ENCODE measurements around the gene SUSD3. TPM values are rescaled to one million over a fixed set of nuclear protein-coding genes. Genes with fewer than 3 reads are reported as not detected.

SUSD3 gene
- total RNA-seq, 4 donors from 2014 or later, result 0.83 to 3.3 (median 1.4) TPM

DNA sequence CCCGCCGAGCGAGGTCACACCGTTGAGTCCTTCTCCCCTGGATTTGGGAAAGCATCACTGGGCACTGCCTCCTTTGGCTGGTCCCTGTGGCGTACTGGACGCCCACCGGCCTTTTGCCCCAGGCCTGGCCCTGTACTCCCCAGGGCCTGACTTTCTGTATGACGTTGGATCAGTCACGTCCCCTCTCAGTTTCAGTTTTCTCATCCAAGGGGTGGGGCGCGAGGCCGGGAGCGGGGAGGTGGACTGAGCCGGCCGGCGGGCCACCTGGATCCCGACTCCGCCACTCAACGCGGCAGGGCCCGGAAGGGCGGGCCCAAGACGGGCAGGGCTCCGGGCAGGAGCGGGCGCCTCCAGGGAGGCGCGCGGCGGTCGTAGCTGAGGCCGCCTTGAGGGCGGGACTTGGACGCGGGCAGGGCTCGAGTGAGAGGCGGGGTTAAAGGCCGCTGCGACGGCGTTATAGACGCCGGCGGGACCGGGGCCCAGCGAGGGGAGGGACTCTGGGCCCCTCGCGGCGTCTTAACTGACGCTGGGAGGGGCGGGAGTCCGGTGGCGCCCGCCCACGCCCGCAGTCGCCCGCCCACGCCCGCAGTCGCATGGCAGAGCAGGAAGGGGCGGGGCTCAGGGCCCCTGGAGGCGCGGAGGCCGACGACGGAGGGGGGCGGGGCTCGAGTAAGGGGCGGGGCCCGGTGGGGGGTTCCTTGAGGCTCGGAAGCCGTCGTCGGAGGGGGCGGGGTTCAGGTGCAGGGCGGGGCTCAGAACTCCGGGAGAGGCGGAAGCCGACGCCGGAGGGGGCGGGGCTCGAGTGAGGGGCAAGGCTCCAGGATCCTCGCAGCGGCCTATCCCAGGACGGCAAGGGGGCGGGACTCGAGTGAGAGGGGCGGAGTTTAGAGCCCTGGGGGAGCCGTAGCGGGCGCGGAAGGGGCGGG lies 37.0 kb downstream of the SUSD3 start:
- Histone ChIP-seq H3K9me3 (peaks cover 0 to 14% (median 5%) of the 10 kb centered on the region in 4 donors), H3K4me3 (peak overlapping the region; percentile 70 to 99 (median 78)), H3K27ac (replicated peaks in 1 of 4) (peak overlapping the region; percentile 91 to 99 (median 94)), H3K27me3 (no peaks in the 10 kb centered on the region), H3K4me1 (peaks cover 52 to 64% (median 61%) of the 10 kb centered on the region in 4 donors), H3K36me3 (no peaks in the 10 kb centered on the region)
- peak; percentile 66 to 89 for TF ChIP-seq POLR2AphosphoS5 (IDR thresholded peaks at IDR 0.05)
- no peak for TF ChIP-seq CTCF (IDR thresholded peaks at IDR 0.05)
- TF ChIP-seq POLR2A (IDR thresholded peaks at IDR 0.05; ENCODE audit: low read depth), result peak; percentile 85
- WGBS, result 19% methylated on average over 23 of the region's 95 CpGs
- intact Hi-C loops (cut with DNase I), result loop anchor here (5.0 kb wide), 1 partner anchor 37 kb away; the partner anchor contains the start of gene NINJ1
- DNase-seq (ENCODE audit: extremely low spot score), result peak; percentile 100

DNA sequence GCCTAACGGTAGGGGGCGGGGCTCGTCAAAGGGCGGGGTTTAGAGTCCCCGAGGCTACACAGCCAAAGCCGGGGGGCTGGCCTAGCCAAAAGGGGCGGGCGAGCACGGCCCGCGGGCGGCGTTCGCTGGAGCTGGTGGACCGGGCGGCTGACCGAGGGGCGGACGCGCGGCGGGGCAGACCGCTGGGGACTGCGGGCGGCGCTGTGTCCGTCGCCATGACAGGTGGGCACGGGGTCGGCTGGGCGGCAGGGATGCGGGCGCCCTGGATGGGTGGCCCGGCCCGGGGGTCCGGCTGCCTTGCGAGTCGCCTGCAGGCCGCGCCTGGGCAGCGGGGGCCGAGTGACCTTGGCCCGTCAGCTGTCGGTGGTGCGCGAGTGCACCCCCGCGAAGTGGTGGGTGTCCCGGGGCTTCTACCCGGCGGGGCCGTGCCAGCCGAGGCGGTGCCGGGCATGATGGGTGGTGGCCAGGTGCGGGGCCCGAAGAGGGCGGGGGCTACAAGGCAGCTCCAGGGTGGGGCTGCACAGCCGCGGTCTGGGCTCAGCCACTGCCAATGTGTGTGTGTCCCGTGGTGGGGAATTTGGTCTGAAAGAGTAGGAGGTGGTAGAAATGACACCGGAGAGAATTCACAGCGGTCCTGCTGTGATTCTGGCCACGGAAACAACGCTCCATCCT lies 37.8 kb downstream of the SUSD3 start, which contains the start of gene CARD19:
Gene CARD19 (plus strand): TSS at position 87 of the 672 bp plus-strand sequence. CDS start 129 bp downstream, at position 216.
- peaks cover 52 to 64% (median 61%) of the 10 kb centered on the region in 4 donors for H3K4me1 ChIP-seq
- peak within 1 kb of the TSS; percentile 91 to 99 (median 94) for H3K27ac ChIP-seq (replicated peaks in 1 of 4)
- peak; percentile 97 for TF ChIP-seq POLR2A (IDR thresholded peaks at IDR 0.05; ENCODE audit: low read depth)
- peak; percentile 97 for TF ChIP-seq POLR2AphosphoS5 (IDR thresholded peaks at IDR 0.05)
- TF ChIP-seq CTCF (IDR thresholded peaks at IDR 0.05), result no peak
- intact Hi-C loops (cut with DNase I), result loop anchor here (5.0 kb wide), 1 partner anchor 36 kb away; the partner anchor contains the start of gene NINJ1
- no peak for DNase-seq (ENCODE audit: extremely low spot score)
- H3K4me3 ChIP-seq, result peak within 1 kb of the TSS; percentile 70 to 99 (median 78)
- under 1% methylated on average over 29 of the region's 65 CpGs for WGBS
- peaks cover 0 to 10% (median 3%) of the 10 kb centered on the region in 4 donors for H3K9me3 ChIP-seq
- H3K36me3 ChIP-seq, result no peaks in the 10 kb centered on the region
- H3K27me3 ChIP-seq, result no peaks in the 10 kb centered on the region

DNA sequence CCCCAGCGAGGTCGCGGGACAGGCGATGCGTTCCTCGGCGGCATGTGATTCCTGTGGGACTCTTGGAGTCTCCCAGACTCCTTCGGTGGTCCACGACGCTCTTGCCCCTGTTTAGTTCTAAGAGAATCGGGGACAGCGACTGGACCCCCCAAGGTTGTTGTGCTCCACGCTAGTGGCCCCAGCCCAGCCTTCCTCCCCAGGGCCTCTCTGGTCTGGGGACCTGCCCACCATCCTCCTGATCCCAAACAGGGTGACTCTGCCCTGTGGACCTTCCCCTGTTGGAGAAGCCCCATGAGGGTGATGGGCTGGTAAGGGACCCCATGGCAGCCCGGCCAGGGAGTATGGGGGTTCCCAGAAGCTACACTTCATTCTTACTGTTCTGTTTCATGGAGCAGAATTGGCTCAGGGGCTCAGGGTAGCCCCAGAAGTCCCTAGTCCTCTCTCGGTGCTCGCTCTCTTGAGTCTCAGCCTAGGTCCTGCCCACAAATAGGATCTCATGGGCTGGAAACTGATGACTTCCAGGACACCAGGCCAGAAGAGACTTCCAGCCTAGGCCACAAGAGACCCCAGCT lies 38.4 kb downstream of the SUSD3 start:
- intact Hi-C loops (cut with DNase I), result loop anchor here (5.0 kb wide), 1 partner anchor 35 kb away; the partner anchor contains the start of gene NINJ1

More for the DNA sequence above, 38.4 kb downstream of the SUSD3 start:
- 16% methylated on average over 8 of the region's 16 CpGs for WGBS
- DNase-seq (ENCODE audit: extremely low spot score), result no peak
- peaks cover 0 to 3% (median 0%) of the 10 kb centered on the region in 4 donors for H3K9me3 ChIP-seq
- H3K4me1 ChIP-seq, result peaks cover 52 to 64% (median 61%) of the 10 kb centered on the region in 4 donors
- H3K27me3 ChIP-seq, result no peaks in the 10 kb centered on the region
- H3K4me3 ChIP-seq, result peak overlapping the region; percentile 70 to 99 (median 78)
- TF ChIP-seq POLR2AphosphoS5 (IDR thresholded peaks at IDR 0.05), result no peak
- TF ChIP-seq EP300 (IDR thresholded peaks at IDR 0.05), result no peak
- TF ChIP-seq CTCF (IDR thresholded peaks at IDR 0.05), result no peak
- TF ChIP-seq POLR2A (IDR thresholded peaks at IDR 0.05; ENCODE audit: low read depth), result no peak
- peak overlapping the region; percentile 91 to 99 (median 94) for H3K27ac ChIP-seq (replicated peaks in 1 of 4)
- H3K36me3 ChIP-seq, result no peaks in the 10 kb centered on the region
